Astrocyte (in vitro differentiated cells and primary cell): ENCODE measurements around the gene CACNA1C. TPM values are rescaled to one million over a fixed set of nuclear protein-coding genes. Genes with fewer than 3 reads are reported as not detected.

Experiments used
- DNase-seq: peaks from one replicate; pipeline ENCODE4 v3.0.0-alpha.2; 2010; ENCODE audit warnings: low read depth
- FAIRE-seq: peaks from 2 replicates; lab custom pipeline; 2011; peaks lifted over from hg19 to GRCh38; lab: Jason Lieb, UNC
- H2AFZ ChIP-seq: 2 replicates; pipeline ENCODE4 v1.6.0; 2012; ENCODE audit warnings: low read depth, low read length, inconsistent platforms
- H3K27ac ChIP-seq: 2 replicates; pipeline ENCODE4 v1.5.1; 2011; ENCODE audit warnings: low read depth, low read length, inconsistent platforms
- H3K27me3 ChIP-seq: 2 replicates; pipeline ENCODE4 v1.6.0; 2011; ENCODE audit warnings: low read length, inconsistent platforms; ENCODE audit not compliant: insufficient read depth
- H3K36me3 ChIP-seq: 2 replicates; pipeline ENCODE4 v1.5.1; 2011; ENCODE audit warnings: low read length, inconsistent platforms; ENCODE audit not compliant: insufficient read depth
- H3K4me1 ChIP-seq: 2 replicates; pipeline ENCODE4 v1.5.1; 2011; ENCODE audit warnings: low read length, inconsistent platforms; ENCODE audit not compliant: insufficient read depth
- H3K4me2 ChIP-seq: 2 replicates; pipeline ENCODE4 v1.6.0; 2012; ENCODE audit warnings: low read length, inconsistent platforms
- H3K4me3 ChIP-seq: 2 replicates; pipeline ENCODE4 v1.5.1; 2011; ENCODE audit warnings: low read depth, mild to moderate bottlenecking, low read length, inconsistent platforms; ENCODE audit not compliant: insufficient read depth
- H3K79me2 ChIP-seq: 2 replicates; pipeline ENCODE4 v1.6.0; 2012; ENCODE audit warnings: mild to moderate bottlenecking, low read length, inconsistent platforms; ENCODE audit not compliant: insufficient read depth
- H3K9ac ChIP-seq: 2 replicates; pipeline ENCODE4 v1.6.0; 2012; ENCODE audit warnings: mild to moderate bottlenecking, low read length, inconsistent platforms
- H3K9me3 ChIP-seq: 2 replicates; pipeline ENCODE4 v1.5.1; 2012; ENCODE audit warnings: low read depth, mild to moderate bottlenecking, low read length, inconsistent platforms; ENCODE audit not compliant: insufficient read depth
- H4K20me1 ChIP-seq: 2 replicates; pipeline ENCODE4 v1.6.0; 2012; ENCODE audit warnings: low read length, inconsistent platforms; ENCODE audit not compliant: insufficient read depth
- H3K27ac Mint-ChIP-seq: one replicate; pipeline ENCODE4 v1.8.0; 2021; ENCODE audit warnings: mild to moderate bottlenecking, mixed read lengths; ENCODE audit not compliant: unreplicated experiment
- H3K27me3 Mint-ChIP-seq: one replicate; pipeline ENCODE4 v1.8.0; 2021; ENCODE audit warnings: low read depth, mixed read lengths; ENCODE audit not compliant: unreplicated experiment
- H3K36me3 Mint-ChIP-seq: one replicate; pipeline ENCODE4 v1.8.0; 2021; ENCODE audit warnings: low read depth, mixed read lengths; ENCODE audit not compliant: unreplicated experiment
- H3K4me1 Mint-ChIP-seq: one replicate; pipeline ENCODE4 v1.8.0; 2021; ENCODE audit warnings: low read depth, mixed read lengths; ENCODE audit not compliant: unreplicated experiment
- H3K4me3 Mint-ChIP-seq: one replicate; pipeline ENCODE4 v1.8.0; 2021; ENCODE audit warnings: mild to moderate bottlenecking, moderate library complexity, mixed read lengths; ENCODE audit not compliant: unreplicated experiment
- H3K9me3 Mint-ChIP-seq: one replicate; pipeline ENCODE4 v1.8.0; 2021; ENCODE audit warnings: mild to moderate bottlenecking, mixed read lengths; ENCODE audit not compliant: unreplicated experiment
- EZH2 ChIP-seq: IDR thresholded peaks from 2 replicates; pipeline ENCODE4 v1.6.1; 2012; ENCODE audit warnings: mild to moderate bottlenecking, low read length, inconsistent platforms; ENCODE audit not compliant: insufficient read depth
- total RNA-seq: library from RNA; stranded (reverse); gene quantifications from 2 replicates; pipeline ENCODE4 v1.2.1, GENCODE V29; 2021
- TF ChIP-seq, protein P1 (sequence below): IDR thresholded peaks from 2 replicates; pipeline ENCODE4 v1.5.1; 2011; ENCODE audit warnings: low read depth, mild to moderate bottlenecking, inconsistent platforms, low read length, moderate library complexity; ENCODE audit not compliant: insufficient read depth

CACNA1C gene
- total RNA-seq, 1 donor from 2014 or later, result 2.1 TPM

DNA sequence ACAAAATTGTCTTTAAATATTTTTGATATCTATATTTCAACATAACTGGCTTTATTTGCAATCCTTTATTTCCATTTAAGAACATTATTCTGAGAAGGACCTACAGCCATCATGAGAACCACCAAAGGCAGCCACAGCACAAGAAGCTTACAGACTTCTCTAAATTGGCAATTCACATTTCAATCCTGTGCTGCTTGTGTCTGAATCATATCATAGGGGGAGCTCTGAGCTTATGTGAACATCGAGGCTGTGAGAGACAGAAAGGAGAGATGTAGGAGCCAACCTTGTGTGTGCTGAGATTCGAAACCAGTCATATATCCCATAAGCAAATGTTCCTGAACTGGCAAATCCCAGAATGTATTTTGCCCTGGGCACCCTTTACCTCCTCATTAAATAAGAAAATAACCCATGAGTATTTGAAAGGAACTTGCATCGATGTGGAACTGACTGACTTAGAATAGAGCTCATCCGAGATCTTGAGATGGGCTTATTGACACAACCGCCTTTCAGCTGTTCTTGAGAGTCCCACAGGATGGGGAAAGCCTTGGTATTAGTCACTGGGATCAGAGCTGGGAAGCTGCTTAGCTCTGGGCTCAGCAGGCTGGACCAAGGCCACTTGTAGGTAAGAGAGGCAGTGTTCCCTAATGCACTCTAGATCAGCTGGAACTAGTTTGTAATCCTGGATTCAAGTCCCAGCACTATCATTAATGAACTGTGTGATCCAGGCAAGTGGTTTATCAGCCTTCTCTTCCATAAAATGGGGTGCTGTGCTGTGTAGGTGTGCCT, 329.8 kb downstream of the CACNA1C start:
- DNase-seq (no peak), FAIRE-seq (no peak)
- Mint-ChIP-seq H3K9me3 (no peaks in the 10 kb centered on the region), H3K4me3 (no peak overlapping the region), H3K4me1 (peaks cover 9% of the 10 kb centered on the region), H3K27ac (no peak overlapping the region), H3K27me3 (peaks cover 18% of the 10 kb centered on the region), H3K36me3 (peaks cover 2% of the 10 kb centered on the region)
- peaks cover 3% of the 10 kb centered on the region for H3K4me1 ChIP-seq
- no peaks in the 10 kb centered on the region for H3K27me3 ChIP-seq
- no peak overlapping the region for H3K4me3 ChIP-seq
- no peak for TF ChIP-seq EZH2
- TF ChIP-seq, protein P1, sequence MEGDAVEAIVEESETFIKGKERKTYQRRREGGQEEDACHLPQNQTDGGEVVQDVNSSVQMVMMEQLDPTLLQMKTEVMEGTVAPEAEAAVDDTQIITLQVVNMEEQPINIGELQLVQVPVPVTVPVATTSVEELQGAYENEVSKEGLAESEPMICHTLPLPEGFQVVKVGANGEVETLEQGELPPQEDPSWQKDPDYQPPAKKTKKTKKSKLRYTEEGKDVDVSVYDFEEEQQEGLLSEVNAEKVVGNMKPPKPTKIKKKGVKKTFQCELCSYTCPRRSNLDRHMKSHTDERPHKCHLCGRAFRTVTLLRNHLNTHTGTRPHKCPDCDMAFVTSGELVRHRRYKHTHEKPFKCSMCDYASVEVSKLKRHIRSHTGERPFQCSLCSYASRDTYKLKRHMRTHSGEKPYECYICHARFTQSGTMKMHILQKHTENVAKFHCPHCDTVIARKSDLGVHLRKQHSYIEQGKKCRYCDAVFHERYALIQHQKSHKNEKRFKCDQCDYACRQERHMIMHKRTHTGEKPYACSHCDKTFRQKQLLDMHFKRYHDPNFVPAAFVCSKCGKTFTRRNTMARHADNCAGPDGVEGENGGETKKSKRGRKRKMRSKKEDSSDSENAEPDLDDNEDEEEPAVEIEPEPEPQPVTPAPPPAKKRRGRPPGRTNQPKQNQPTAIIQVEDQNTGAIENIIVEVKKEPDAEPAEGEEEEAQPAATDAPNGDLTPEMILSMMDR, result no peak
- no peak overlapping the region for H2AFZ ChIP-seq
- H3K9ac ChIP-seq, result no peak overlapping the region
- H4K20me1 ChIP-seq, result no peaks in the 10 kb centered on the region
- H3K4me2 ChIP-seq, result no peak overlapping the region
- H3K27ac ChIP-seq, result no peak overlapping the region
- H3K79me2 ChIP-seq, result no peaks in the 10 kb centered on the region
- H3K9me3 ChIP-seq, result no peaks in the 10 kb centered on the region
- no peaks in the 10 kb centered on the region for H3K36me3 ChIP-seq

DNA sequence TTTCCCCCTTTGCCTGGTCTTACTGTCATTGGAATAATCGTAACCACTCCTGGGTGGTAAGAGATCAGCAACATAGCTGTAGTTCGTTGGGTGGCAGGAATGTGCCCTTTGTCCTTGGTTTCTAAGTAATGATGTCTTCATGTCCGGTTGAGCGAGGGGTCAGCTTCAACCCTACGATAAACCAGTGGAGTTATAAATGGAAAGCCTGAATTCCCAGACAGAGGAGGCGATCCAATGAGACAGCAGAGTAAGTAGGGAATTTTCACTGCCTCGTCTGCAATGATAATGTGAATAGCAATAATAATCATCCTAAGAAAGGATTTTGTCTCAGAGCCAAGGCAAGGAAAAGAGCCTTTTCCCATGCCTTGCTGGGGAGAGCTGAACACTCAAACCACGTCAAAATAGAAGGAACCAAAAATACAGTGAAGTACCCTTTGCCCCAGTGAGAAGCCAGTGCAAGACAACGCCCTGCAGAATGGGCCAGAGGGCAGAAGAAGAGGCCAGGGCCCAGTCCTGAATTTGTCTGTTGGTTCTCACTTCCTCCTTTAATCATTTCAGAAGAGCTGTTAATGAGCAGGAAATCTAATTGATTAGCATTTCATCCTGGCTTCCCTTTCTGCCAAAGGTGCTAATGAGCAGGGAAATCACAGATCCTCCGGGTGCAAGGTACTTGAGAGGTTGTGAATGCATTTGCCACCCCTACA, 330.7 kb downstream of the CACNA1C start:
- H3K27me3 ChIP-seq, result no peaks in the 10 kb centered on the region
- no peaks in the 10 kb centered on the region for H3K79me2 ChIP-seq
- no peak overlapping the region for H3K4me3 Mint-ChIP-seq
- H3K4me1 Mint-ChIP-seq, result peaks cover 9% of the 10 kb centered on the region
- H3K27ac ChIP-seq, result no peak overlapping the region
- H4K20me1 ChIP-seq, result peaks cover 1% of the 10 kb centered on the region
- H3K4me3 ChIP-seq, result no peak overlapping the region
- DNase-seq, result no peak
- H3K9me3 Mint-ChIP-seq, result no peaks in the 10 kb centered on the region
- H3K36me3 ChIP-seq, result no peaks in the 10 kb centered on the region
- no peaks in the 10 kb centered on the region for H3K9me3 ChIP-seq
- H3K27me3 Mint-ChIP-seq, result peaks cover 11% of the 10 kb centered on the region
- H3K9ac ChIP-seq, result no peak overlapping the region
- H3K4me1 ChIP-seq, result peaks cover 3% of the 10 kb centered on the region
- TF ChIP-seq EZH2, result no peak
- TF ChIP-seq, protein P1, result no peak
- FAIRE-seq, result no peak
- H3K27ac Mint-ChIP-seq, result no peak overlapping the region
- H2AFZ ChIP-seq, result no peak overlapping the region
- H3K36me3 Mint-ChIP-seq, result peaks cover 2% of the 10 kb centered on the region
- no peak overlapping the region for H3K4me2 ChIP-seq
